Effector memory CD8-positive, alpha-beta T cell (primary cell): ENCODE measurements around the gene CFL1.
"Not testable (repeated sequence)": the region's sequence is repeated elsewhere in the genome, so short reads cannot be mapped to it uniquely, and the experiment has no call there.

Experiments
- ATAC-seq: fragments of 150-1000 bp; cut with Tn5 transposase; replicated peaks from 2 replicates; pipeline ENCODE4 v1.10.0; 2021; ENCODE audit warnings: mild to moderate bottlenecking, moderate library complexity
- DNase-seq, 3 experiments: peaks; one replicate each; pipeline ENCODE4 v3.0.0; 2021
- H3K27ac Mint-ChIP-seq, 2 donors: one replicate each; pipeline ENCODE4 v1.8.0; 2022; ENCODE audit warnings: mild to moderate bottlenecking in 2 of 2, mixed read lengths in 2 of 2, moderate library complexity in 2 of 2
- H3K27me3 Mint-ChIP-seq, 2 donors: one replicate each; pipeline ENCODE4 v1.8.0; 2022; ENCODE audit warnings: mixed read lengths in 2 of 2
- H3K36me3 Mint-ChIP-seq: one replicate; pipeline ENCODE4 v1.8.0; 2022; ENCODE audit warnings: mild to moderate bottlenecking, moderate library complexity, mixed read lengths; ENCODE audit not compliant: insufficient read depth
- H3K4me1 Mint-ChIP-seq, 2 donors: one replicate each; pipeline ENCODE4 v1.8.0; 2022; ENCODE audit warnings: low read depth in 2 of 2, mixed read lengths in 2 of 2
- H3K4me3 Mint-ChIP-seq, 2 donors: one replicate each; pipeline ENCODE4 v1.8.0; 2022; ENCODE audit warnings: mild to moderate bottlenecking in 2 of 2, mixed read lengths in 2 of 2, moderate library complexity in 2 of 2
- H3K9me3 Mint-ChIP-seq, 2 donors: one replicate each; pipeline ENCODE4 v1.8.0; 2022; ENCODE audit warnings: mixed read lengths in 2 of 2

Gene CFL1

DNA sequence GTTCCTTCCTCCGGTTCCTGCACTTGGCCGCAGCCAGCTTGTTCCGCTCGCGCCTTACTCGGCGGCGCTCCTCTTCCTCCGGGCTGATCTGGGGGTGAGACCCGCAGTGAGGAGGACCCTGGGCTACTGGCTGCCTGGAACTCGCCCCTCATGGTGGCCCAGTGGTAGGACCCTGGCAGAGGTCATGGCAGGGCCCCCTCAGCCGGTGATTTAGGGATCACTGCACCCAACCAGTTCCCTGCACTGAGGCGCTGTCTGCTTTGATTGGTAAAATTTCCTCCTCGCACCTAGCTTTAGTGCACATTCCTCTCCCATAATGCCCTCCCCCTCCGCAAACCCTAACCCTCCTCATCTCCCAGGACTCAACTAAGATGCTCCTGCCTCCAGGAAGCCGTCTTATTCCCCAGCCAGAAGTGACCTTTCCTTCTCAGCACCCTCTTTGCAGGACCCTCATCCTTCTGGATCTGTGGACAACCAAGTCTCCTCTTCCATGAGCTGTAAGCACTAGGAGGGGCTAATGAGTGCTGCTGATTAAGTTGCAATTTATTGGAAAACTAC lies 36.1 kb upstream of the CFL1 start:
- Mint-ChIP-seq H3K4me3 (peak overlapping the region; percentile 89 to 93), H3K36me3 (peaks cover 20% of the 10 kb centered on the region), H3K27ac (peak overlapping the region; percentile 87 to 92), H3K9me3 (no peaks in the 10 kb centered on the region), H3K27me3 (no peaks in the 10 kb centered on the region), H3K4me1 (peaks cover 34 to 42% of the 10 kb centered on the region in 2 donors)
- DNase-seq (no peak), ATAC-seq (peak; percentile 7)

- ATAC-seq: no peak
- peak overlapping the region; percentile 92 to 97 for H3K27ac Mint-ChIP-seq
- peak overlapping the region; percentile 89 to 93 for H3K4me3 Mint-ChIP-seq
- H3K4me1 Mint-ChIP-seq: peaks cover 42 to 52% of the 10 kb centered on the region in 2 donors
- no peaks in the 10 kb centered on the region for H3K27me3 Mint-ChIP-seq
- no peak for DNase-seq
- peaks cover 28% of the 10 kb centered on the region for H3K36me3 Mint-ChIP-seq
- H3K9me3 Mint-ChIP-seq: no peaks in the 10 kb centered on the region
Measured at GRCh38 chr11:65892661-65893317, 34.8 kb upstream of the CFL1 start.

DNA sequence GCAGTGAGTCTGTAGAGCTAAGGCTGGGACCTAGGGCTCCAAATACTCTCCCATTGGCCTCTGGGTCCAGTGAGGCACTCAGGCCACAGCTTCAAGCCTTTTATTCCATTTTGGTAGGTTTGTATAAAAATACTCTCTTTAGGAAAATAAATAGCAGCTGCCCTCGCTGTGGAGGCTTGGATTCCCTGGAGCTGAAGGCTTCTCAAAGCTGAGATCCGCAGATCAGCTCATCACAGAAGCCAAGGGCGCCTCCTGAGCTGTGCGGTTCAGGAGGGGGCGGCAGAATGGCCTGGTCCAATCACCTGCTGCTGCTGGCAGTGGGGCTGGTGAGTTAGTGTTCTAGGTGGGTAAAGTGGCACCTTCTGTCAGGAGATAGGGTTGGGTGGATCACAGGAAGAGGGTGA lies 34.2 kb upstream of the CFL1 start:
- peak overlapping the region; percentile 92 to 97 for H3K27ac Mint-ChIP-seq
- peaks cover 31% of the 10 kb centered on the region for H3K36me3 Mint-ChIP-seq
- not testable (repeated sequence) for ATAC-seq, H3K9me3 Mint-ChIP-seq, DNase-seq, H3K27me3 Mint-ChIP-seq
- peak overlapping the region; percentile 89 to 93 for H3K4me3 Mint-ChIP-seq
- peaks cover 44 to 56% of the 10 kb centered on the region in 2 donors for H3K4me1 Mint-ChIP-seq

DNA sequence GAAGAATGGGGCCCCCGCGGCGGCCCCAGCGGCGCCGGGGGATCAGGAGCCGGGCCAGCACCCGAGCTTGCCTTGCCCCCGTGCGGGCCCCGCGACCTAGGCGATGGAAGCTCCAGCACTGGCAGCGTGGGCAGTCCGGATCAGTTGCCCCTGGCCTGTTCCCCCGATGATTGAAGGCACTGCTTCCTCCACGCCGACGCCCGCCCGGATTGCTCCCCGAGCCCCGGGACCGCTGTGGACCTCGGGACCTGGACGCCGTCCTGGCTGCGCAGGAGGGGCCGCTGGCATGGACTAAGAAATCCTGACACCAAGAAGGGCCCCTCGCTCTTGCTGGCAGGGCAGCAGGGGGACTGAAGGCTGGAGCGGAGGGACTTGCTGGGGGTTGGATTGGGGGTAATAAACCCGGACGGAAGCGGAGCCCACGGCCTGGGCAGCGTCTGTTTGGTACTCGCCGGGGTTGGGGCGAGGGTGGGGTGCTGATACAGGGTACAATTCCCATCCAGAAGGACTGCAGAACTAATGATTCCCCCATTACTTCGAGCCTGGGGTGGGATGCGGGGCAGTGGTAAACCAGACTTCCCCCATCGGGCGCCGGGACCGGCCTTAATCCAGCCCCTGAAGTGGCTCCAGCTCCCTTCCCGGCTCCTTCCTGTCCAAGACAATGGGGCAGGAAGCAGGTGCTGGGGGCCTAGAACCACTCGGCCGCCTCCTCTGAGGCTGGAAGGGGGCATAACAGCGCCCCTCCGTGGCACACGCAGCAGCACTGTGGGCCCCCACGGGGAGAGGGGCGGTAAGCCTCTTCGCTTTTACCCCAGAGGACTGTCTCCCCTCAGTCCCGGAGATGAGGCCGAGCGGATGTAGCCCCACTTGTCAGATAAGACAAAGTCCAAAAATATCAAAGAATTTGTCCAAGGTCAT lies 33.5 kb upstream of the CFL1 start:
- Mint-ChIP-seq H3K27me3 (no peaks in the 10 kb centered on the region), H3K27ac (peak overlapping the region; percentile 92 to 97), H3K4me1 (peaks cover 49 to 61% of the 10 kb centered on the region in 2 donors), H3K9me3 (no peaks in the 10 kb centered on the region), H3K4me3 (peak overlapping the region; percentile 89 to 93), H3K36me3 (peaks cover 31% of the 10 kb centered on the region)
- ATAC-seq (no peak), DNase-seq (no peak)

- peak; percentile 96 to 98 (median 98) for DNase-seq
- peaks cover 35% of the 10 kb centered on the region for H3K36me3 Mint-ChIP-seq
- H3K4me3 Mint-ChIP-seq: peak within 1 kb of the TSS; percentile 89 to 93
Measured at GRCh38 chr11:65890324-65891218, 32.6 kb upstream of the CFL1 start, which contains the start of gene CCDC85B. CCDC85B (plus strand) TSS chr11:65890673; CDS start chr11:65890784, 111 bp downstream.

DNA sequence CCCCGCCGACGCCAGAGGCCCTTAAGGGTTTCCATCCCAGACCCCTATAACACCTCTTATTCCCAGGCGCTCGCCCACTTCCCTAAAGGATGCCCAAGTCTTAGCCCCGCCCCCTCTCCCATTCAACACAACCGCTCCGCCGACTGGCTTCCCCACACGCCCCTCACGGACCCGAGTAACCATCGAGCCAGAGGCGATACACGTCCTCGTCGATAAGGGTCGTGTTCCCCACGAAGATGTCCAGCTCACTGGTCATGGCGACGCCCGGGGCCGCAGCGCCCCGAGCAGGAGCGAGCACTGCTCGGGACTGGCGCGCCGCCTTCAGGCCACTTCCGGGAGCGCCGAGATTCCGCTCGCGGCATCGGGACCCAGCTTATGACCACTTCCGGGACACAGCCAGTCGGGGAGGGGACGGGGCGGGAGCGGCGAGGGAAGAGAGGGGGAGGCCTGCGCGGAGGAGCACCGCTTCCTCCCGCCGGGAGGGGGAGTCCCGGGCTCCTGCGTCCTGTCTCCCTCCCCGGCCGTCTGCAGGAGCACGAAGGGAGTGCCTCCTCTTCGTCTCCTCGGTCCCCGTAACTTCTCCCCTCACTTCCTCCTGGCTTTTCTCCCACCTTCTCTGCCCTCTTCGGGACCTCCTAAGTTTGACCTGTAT lies 30.3 kb upstream of the CFL1 start, which contains the start of gene FIBP:
Gene FIBP, minus strand, starts transcription at position 309 of the 652 bp plus-strand sequence. Its CDS starts 53 bp downstream, at position 256.
- Mint-ChIP-seq H3K4me3 (peak within 1 kb of the TSS; percentile 89 to 93), H3K4me1 (peaks cover 62 to 64% of the 10 kb centered on the region in 2 donors), H3K27ac (peak within 1 kb of the TSS; percentile 90 to 92), H3K9me3 (no peaks in the 10 kb centered on the region), H3K36me3 (peaks cover 41% of the 10 kb centered on the region), H3K27me3 (no peaks in the 10 kb centered on the region)
- DNase-seq: peak; percentile 87 to 88 (median 87)
- ATAC-seq: peak; percentile 58

More at GRCh38 chr11:65890324-65891218, 32.6 kb upstream of the CFL1 start, which contains the start of gene CCDC85B:
- Mint-ChIP-seq H3K4me1 (peaks cover 51 to 59% of the 10 kb centered on the region in 2 donors), H3K27me3 (no peaks in the 10 kb centered on the region), H3K9me3 (no peaks in the 10 kb centered on the region), H3K27ac (peak within 1 kb of the TSS; percentile 92 to 97)
- peak; percentile 71 for ATAC-seq

DNA sequence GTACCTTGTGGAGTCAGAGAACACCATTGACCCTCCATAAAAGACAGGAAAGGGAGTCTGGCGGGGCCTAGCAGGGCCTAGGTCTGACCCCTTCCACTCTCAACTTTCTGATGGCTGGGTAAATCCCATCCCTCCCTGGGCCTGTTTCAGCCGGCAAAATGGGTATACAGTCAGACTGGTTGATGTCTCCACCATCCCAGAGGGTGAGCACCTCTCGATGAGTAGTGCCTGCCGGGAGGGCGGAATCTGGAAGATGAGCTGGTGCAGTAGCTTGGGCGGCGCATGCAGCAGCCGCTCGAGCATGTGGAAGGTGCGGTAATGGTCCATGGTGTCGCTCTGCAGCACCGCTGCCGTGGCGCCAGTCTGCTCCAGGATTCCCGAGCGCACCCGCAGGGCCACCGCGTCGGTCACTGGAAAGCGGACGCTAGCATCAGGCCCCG lies 29.8 kb upstream of the CFL1 start:
- Mint-ChIP-seq H3K4me1 (peaks cover 61 to 63% of the 10 kb centered on the region in 2 donors), H3K27me3 (no peaks in the 10 kb centered on the region), H3K4me3 (peak overlapping the region; percentile 89 to 93), H3K27ac (peak overlapping the region; percentile 90 to 92), H3K9me3 (no peaks in the 10 kb centered on the region), H3K36me3 (peaks cover 42% of the 10 kb centered on the region)
- ATAC-seq: no peak
- no peak for DNase-seq

- Mint-ChIP-seq H3K27ac (peak overlapping the region; percentile 90 to 92), H3K4me3 (peak overlapping the region; percentile 89 to 93), H3K36me3 (peaks cover 37% of the 10 kb centered on the region), H3K9me3 (no peaks in the 10 kb centered on the region), H3K27me3 (no peaks in the 10 kb centered on the region), H3K4me1 (peaks cover 54 to 56% of the 10 kb centered on the region in 2 donors)
- no peak for ATAC-seq
- no peak for DNase-seq
Measured at GRCh38 chr11:65886826-65887722, 29.1 kb upstream of the CFL1 start.

- Mint-ChIP-seq H3K4me1 (peaks cover 58 to 60% of the 10 kb centered on the region in 2 donors), H3K36me3 (peaks cover 37% of the 10 kb centered on the region), H3K27me3 (no peaks in the 10 kb centered on the region), H3K9me3 (no peaks in the 10 kb centered on the region), H3K4me3 (no peak overlapping the region), H3K27ac (peak overlapping the region in 1 of 2 donors; percentile 90)
- no peak for ATAC-seq
- DNase-seq: no peak
Measured at GRCh38 chr11:65885808-65886536, 28.0 kb upstream of the CFL1 start.

- Mint-ChIP-seq H3K9me3 (no peaks in the 10 kb centered on the region), H3K4me1 (peaks cover 64 to 66% of the 10 kb centered on the region in 2 donors), H3K36me3 (peaks cover 41% of the 10 kb centered on the region), H3K27ac (peak overlapping the region; percentile 76 to 87), H3K4me3 (no peak overlapping the region), H3K27me3 (no peaks in the 10 kb centered on the region)
- DNase-seq (no peak), ATAC-seq (no peak)
Measured at GRCh38 chr11:65885231-65885630, 27.3 kb upstream of the CFL1 start.

DNA sequence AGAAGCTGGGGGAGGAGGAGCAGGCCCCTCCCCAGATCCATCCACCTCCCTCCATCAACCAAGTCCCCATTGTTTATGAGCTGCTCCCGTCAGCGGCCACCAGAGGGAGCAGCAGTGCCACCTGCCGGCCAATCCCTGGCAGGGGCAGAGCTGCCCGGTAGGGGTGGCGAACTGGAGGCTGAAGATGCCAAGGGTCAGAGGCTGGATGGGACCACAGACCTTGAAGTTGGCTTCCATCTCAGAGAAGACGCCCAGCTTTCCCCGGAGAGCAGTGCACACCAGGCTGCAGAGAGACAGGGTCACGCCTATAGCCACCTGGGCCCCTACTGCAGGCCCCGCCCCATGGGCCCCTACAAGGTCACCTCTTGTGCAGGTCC lies 26.7 kb upstream of the CFL1 start:
- H3K4me3 Mint-ChIP-seq: no peak overlapping the region
- ATAC-seq (peak; percentile 50), DNase-seq (peak; percentile 75 to 80 (median 78))
- no peaks in the 10 kb centered on the region for H3K27me3 Mint-ChIP-seq
- H3K4me1 Mint-ChIP-seq: peaks cover 62 to 64% of the 10 kb centered on the region in 2 donors
- peaks cover 41% of the 10 kb centered on the region for H3K36me3 Mint-ChIP-seq
- no peaks in the 10 kb centered on the region for H3K9me3 Mint-ChIP-seq
- peak overlapping the region; percentile 76 to 87 for H3K27ac Mint-ChIP-seq
